Activated CD4-positive, alpha-beta T cell treated with anti-CD3 and anti-CD28 coated beads, Interleukin-2, Interleukin-6, amounts not matched to agents 100 ng/mL and 50 ng/mL, durations not matched to agents 16 hours and 8 hours (primary cell): ENCODE data around the gene TMEM208.

Source experiments
- DNase-seq: peaks from one replicate; pipeline ENCODE4 v3.0.0-alpha.2; 2020

Gene TMEM208

DNA sequence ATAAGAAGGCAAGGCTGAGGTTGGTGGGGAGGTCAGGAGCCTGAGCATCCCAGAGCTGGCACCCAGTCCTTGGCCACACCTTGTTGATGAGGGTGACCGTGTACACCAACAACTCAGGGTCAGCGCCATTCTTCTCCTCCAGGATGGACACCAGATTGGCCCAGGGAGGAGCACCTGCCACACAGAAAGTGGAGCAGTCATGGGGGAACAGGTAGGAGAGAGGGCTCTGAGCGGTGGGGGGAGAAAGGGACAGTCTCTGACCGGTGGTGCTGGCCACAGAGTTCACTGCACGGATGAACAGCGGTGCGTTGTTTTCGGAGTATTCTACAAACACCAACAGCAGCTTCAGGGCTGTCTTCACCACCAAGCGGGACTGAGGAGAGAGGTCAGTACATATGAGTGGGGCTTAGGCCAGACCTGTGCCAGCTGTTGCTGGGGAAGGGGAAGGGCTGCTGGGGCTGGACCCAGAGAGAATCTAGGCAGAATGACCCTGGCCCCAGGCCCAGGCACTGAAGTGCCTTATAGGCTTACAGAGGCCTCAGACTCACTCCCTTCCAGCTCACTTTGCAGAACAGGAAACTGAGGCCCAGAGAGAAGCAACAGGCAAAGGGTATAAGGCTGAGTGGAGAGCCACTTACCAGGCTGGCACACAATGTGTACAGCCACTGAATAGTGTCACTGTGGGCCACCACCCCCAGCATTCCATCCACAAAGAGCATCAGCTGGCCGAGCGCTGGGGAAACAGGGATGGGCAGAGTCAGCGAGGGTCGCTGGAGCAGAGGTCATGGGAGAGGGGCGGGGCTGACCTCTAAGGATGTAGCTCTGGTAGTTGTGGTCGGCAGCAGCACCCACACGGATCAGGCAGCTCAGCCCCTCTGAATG is 10.7 kb downstream of the TMEM208 start:
- no peak for DNase-seq

DNA sequence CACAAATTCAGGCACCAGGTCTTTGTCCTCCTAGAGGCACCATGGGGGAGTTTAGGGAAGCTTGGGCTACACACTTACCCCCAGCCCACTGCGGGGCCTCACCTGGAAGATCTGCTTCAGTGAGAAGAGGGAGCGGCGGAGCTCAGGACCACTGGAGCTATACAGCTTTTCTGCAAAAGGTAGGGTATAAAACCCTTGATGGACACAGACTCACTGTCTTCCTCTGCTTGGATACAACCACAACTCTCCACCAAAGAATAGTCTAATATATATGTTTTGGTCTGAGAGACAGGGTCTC is 11.3 kb downstream of the TMEM208 start:
- DNase-seq, result no peak

DNA sequence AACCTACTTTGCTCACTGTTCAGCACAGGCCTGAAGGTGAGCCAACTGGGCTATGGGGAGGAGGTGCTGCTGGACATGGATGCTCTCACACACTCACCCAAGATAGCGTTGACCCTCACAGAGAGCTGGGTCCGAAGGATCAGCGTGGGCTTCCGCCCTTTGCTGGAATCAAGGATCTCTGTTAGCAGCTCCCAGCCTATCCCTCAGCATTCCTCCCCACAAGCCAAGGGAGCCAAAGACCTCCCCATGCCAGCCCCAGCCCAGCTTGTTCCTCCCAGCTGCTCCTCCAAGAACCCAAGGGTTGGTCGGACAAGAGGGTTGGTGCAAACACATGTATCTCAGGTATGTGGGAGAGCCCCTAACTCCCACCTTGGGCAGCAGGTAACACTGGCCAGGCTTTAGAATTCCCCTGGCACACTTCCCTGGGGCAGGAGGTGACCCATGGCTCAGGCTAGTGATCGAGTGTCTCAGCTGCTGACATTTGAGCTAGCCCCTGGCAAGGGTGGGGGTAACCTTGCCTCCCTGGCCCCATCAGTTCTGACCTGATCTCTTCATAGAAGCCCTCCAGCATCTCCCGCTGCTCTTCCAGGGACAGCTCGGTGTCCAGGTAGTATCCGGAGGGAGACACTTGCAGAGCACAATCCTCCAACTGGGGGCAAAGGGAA is 12.0 kb downstream of the TMEM208 start:
- no peak for DNase-seq

DNA sequence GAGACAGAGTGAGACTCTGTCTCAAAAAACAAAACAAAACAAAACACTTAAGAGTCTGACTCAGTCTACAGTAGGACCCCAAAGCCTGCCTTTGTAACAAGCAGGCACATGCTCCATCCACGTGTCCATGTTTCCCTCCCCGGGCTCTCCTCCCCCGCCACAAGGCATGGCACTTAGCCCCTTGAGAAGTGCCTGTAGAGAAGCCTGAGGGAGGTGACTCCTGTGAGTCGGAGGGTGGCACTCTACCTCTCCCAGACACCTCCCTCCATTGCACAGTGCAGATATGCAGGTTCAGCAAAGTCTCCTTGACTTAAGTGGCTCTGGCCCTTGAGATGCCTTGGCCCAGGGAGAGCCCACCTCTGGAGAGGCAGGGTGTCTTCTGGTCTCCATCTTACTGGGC is 13.6 kb downstream of the TMEM208 start:
- no peak for DNase-seq

DNA sequence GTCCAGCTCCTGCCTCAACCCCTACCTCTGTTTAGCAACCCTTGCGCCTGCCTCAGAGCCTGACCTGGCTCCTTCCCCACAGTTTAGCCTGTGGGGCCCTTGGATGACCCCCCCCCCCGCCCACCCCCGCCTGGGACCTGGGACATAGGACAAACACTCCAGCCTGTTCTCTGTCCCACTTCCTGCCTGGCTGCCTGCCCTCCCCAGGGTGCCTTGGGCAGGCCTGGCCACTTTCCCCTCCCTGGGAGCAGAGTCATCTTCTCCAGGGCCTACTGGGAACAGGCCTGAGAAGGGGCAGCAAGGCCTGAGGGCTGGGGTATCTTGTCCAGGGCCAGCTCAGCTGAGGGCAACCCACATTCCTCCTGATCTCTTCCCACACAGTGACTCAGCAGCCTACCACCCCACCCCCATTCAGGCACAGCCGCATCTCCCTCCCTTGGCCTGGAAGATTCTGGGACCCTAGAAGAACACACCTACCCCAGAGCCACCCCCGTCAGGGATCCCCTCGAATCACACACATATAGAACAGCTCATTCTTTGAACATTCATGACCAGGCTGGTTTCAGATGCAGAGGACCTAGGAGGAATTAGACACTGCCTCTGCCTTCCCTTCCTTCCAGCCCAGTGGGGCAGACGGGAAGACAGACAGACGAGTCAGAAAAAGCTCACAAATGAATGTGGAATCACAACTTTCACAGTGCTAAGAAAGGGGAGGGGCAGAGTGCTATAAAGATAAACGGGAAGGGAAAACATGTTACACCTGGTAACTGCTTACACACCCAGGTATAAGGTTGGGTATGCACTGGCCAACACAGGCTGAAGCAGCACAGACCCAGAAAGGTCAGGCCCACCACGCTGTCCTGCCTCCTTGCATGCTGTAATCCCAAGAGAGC is 14.3 kb downstream of the TMEM208 start:
- DNase-seq, result no peak

DNA sequence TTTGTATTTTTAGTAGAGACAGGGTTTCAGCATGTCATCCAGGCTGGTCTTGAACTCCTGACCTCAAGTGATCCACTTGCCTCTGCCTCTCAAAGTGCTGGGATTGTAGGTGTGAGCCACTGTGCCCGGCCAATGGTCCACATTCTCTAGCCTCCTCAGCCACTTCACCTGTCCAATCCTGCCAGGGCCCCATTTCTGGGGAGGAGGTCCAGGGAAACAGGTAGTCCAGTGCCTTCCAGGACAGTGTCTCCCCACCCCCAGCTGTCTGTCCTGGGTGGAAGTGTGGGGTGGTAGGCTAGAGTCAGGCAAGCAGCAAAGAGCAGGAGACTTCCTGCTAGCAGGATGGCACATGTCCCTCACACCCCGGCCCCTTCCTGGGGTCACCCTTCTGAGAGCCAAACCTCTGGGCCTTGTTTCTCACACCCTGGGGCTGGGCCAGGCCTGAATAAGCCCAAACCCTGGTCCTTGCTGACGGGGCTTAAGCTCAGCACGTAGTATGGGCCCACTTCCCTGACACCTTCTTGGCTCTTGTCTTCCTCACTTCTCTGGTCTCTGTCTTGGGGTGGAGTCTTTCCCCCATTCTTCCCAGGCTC is 15.3 kb downstream of the TMEM208 start:
- DNase-seq, result no peak

DNA sequence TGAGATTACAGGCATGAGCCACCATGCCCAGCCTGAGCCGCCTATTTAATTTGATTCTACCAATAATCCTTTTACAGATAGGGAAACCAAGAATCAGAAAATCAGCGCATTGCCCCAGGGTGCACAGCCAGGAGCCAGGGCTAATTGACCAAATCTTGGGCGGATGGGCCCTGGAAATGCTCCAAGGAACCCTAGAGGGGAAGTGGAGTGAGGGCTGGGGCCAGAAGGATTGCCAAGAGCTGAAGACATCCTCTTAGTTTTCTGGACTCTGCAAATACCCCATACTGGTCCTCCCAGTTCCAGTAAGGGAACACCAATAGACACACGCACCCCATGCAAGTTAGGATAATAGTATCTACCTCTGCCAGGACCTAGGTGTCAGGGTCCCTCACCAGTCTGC is 16.6 kb downstream of the TMEM208 start:
- no peak for DNase-seq

DNA sequence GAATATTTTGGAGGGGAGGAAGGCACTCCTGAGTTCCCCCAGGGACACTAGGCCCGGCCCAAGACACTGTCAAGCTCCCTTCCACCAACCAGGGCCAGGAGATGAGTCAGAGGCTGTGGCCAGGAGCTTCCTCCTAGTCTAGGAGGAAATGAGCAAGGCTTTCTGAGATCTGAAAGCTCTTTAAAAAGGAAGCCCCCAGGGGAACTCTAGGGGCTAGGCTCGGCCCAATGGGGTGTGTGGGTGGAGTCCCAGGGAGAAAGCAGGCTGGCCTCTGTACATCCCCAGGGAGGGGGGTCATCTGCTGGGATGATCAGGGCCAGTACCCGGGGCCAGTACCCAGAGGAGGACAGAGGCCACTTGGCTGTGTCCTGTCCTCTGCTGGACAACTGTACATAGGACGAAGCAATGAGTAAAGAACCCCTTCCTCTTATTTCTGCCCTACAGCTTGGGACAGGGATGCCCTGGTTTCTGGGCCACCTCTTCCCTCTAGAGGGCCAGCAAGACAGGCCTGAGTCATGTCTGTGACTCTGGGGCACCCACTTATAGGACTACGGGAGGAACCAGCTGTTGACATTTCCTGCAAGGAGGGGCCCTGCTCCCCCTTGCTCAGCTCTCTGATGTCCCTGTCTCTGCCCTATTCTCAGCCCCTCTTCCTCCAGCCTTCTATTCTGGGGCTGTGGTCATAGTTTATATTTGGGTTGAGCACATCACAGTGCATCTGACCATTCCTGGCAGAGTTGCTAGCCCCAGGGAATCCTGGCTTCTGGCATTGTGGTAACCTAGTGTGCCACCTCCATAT is 17.7 kb downstream of the TMEM208 start:
- DNase-seq, result peak; percentile 93

DNA sequence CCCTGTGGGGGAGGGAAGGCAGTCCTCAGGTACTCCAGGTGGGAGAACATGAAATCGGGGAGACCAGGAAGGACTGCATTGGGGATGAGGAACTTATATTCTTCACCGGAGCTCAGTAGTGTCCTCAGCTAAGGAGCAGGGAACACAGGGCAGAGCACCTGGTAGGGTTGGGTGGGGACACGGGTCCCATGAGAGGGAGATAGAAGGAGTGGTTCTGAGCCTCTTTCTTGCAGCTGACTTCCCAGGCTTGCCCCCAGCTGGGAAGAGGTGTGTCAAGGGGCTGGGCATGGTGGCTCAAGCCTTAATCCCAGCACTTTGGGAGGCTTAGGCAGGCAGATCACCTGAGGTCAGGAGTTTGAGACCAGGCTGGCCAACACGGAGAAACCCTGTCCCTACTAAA is 18.3 kb downstream of the TMEM208 start:
- no peak for DNase-seq

DNA sequence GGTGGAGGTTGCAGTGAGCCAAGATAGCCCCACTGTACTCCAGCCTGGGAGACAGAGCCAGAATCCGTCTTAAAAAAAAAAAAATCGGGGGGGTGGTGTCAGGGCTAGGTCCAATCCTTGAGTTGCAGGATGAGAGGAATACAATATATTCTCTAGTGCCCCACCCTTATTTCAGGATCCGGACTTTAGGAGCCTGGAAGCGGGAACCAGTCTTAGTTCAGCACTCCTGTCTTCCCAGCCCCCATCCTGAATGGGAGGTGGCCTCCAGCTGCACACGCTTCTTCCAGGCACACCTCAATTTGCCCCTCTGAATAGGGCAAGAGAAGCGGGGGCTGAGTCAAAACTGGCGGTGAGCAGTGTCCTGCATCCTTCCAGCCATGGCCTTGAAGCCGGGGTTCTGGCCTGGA is 18.7 kb downstream of the TMEM208 start:
- DNase-seq, result no peak

DNA sequence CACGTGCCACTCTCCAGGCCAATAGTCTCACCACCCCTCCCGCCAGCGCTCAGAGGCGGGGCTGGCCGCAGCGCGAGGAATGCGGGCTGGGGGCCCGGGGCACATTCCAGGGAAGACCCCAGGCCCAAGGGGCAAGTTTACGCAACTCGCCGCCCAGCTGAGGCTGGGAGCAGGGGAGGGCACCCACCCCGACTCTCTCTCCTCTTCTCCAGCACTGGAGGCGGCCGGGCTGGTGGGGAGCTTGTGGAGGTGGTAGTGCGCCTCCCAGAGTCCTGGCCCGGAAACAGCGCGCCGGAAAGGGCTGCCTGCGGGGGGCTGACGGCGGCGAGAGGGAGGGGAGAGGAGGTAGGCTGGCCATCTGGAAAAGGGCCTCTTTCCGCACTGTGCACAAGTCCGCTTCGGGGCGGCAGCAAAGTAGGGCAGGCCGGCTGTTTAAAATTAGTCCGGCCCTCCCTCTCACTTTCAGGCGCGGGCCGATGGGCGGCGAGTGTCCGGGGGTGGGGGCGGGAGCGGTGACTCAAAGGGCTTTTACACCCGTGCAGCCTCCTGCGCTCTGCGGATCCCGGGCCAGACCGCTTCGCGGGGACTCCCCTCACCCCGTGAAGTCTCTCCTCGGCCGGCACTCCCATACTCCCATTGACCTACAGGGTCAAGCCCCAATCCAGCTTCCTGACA is 19.3 kb downstream of the TMEM208 start:
- DNase-seq, result peak; percentile 65

DNA sequence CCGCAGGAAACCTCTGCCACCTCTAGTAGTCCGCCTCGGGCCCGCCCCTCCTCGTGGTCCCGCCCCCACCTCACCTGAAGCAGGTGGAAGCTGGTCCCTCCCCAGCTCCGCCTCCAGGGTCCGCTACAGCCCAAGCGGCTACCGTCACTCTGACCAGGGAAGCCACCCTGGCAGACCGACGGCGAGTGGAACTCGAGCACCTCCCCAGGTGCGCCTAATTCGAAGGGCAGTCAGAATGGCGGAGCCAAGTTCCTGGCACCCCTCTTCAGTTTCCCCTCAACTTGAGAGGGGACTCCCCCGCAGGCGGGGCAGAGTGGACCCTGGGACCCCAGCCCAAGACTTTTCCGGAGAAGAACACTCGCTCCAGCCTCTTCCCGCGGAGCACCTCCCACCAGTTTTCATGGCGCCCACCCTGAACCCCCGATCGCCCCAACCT is 19.8 kb downstream of the TMEM208 start:
- peak; percentile 53 for DNase-seq

DNA sequence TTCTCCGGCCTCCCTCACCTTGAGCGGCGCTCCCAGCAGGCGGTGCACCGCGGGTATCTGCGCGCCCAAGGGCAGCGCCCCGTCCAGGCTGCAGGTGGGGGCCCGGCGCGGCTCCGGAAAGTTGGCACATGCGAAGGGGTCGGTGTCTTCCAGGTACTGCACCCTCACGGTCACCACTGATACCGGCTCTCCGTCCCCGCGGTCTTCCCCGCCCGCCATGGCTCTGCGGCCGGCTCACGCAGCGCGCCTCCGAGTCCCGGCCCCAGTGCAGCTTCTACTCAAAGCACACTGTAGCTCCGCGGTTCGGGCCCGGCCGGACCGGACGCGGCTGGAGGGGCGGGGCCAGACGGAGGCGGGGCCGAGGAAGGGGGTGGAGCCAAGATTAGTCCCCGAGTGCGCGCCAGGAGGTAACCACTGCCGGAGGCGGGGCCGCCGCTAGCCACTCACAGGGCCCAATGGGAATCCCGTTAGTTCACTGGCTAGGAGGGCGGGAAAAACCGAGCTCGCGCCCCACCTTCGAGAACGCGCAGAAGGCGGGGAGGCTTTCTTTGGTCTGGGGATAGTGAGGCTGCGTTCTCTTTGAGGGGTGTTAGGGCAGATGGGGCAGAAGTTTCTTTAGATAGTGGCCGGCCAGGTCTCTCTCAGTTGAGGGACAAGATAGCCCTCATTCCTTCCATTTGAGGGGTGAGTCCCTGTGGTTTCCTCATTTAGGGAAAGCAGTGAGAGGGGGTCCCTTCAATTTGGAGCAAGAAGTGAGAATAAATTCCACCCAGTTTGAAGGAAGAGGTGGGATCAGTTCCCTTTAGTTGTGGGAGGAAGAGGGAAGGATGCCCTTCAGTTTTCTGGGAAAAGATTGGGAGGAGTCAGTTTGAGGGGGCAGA is 20.5 kb downstream of the TMEM208 start, which contains the start of gene FHOD1:
TSS of gene FHOD1 (minus strand) at position 290 of the 881 bp plus-strand sequence. CDS start at position 219, 71 bp downstream.
- peak; percentile 99 for DNase-seq

DNA sequence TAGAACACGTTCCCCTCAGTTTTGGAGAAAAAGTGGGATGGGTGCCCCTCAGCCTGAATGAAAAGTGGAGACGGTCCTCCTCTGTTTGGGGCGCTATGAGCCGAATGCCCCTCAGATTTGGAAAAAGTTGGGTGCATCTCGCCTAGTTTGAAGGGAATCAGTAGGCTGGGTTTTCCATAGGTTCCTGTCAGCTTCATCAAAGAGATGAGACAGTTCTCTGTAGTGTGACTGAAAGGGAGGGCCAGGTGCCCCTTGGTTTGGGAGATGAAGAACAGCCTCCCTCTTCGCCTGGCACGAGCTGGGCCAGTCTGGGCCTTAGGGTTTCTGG is 21.1 kb downstream of the TMEM208 start:
- DNase-seq, result no peak

DNA sequence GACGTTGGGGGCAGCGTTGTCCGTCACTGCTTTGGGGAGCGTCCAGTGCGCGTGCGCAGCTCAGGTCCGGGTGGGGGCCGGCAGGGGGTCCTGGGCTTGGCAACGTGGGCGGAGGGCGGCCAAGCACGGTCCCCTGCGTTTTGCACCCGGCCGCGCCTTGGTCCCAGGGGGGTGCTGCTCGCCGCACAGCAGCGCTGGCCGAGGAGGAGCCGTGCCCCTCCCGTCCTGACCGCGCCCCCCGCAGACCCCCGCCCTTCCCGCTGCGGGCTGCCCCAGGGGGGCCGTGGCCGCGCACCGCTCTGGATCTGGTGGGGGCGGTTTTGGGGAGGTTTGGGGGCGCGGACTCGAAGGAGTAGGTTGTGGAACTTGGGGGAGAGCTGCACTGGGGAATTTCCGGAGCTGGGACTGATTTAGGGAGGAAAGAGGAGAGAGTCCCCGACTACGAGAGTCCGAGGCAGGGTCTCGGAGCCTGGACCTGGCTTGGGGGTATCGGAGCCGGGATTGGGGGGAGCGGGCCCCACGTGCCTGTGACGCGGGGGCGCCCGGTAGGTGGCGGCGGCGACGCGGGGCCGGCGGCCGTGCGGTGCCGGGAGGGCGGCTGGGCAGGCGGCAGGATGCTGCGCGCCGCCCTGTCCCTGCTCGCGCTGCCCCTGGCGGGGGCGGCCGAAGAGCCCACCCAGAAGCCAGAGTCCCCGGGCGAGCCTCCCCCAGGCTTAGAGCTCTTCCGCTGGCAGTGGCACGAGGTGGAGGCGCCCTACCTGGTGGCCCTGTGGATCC is 21.7 kb downstream of the TMEM208 start, which contains the start of gene SLC9A5:
TSS of gene SLC9A5 (plus strand) at position 579 of the 777 bp plus-strand sequence. CDS start at position 615, 36 bp downstream.
- DNase-seq, result peak; percentile 29

DNA sequence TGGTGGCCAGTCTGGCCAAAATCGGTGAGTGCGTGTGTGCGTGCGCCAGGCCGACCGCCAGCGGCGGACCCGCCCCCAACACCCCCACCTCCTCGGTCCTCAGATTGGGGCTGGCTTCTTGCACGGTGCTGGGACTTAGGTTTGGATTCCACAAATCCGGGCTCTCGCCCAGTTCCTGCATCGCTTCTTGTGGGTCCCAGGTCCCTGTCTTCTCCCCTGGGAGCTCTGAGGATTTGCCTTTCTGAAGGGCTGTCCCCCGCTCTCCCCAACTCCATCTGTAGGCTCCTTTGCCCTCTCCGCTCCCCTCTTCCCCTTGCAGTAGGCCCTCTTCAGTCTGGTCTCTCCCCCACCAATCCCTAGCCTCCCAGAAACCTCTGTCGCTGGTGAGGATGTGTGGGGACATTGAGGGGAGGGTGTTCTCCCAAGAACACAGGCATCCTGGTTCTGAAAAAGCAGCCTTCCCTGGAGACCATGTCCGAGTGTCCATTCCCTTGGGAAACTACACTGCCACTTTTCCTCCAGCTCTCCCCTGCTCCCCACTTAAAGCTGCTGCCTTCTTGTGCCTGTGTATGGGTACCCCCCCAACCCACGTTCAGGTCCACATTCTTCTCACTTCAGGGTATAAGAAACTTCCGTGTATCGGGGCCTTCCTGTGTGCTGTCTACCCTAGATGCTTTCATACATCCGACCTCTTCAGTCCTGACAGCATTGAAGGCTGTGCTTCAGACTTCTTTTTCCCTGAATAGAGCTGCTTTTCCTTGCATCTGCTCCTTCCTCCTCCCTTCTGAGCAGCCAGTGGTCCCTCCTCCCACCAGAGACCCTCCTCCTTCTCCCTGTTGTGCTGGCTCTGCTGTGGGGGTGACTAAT is 22.5 kb downstream of the TMEM208 start:
- DNase-seq, result no peak

DNA sequence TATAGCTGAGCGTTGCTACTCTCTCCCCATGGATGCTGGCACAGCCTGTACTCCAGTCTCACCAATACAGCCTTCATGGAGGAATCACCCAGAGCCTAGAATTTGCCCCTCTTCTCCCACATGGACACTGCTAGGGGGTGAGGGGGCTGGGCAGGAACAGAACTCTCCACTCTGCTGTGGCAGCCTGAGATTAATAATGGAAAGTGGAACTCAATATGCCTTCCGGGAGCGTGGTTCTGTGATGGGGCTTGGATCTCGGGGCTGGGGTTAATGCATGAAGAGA is 23.1 kb downstream of the TMEM208 start:
- DNase-seq, result no peak

DNA sequence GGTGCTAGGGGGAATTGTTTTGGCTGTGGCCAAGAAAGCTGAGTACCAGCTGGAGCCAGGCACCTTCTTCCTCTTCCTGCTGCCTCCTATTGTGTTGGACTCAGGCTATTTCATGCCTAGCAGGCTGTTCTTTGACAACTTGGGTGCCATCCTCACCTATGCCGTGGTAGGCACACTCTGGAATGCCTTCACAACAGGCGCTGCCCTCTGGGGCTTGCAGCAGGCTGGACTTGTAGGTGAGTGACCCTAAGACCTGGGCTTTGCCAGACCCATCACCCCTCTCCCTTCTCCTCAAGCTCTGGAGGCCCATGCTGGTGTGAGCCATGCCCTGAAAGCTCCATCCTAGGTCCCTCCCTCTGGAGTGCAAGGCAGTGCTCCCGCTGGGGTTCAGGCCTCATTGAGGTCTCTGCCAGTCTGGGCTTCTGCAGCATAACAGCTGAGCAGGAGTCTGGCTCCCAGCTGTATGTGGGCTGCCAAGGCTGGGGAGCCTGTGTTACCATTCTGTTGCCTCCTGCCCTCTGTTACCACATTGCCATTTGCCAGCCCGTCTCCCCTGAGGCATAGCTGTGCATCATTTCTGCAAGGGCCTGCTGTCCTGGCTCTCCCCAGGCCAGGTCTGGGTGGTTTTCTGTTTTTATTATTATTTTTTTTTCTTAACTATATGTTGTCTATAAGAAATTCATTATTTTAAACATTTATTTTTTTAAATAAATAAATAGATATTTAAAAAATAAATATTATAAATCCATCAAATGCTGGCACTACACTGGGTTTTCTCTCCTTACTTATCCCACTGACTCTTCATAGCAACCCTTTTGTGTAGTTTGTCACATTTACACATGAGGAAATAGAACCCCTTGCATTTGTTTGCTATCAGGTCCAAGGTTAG is 25.9 kb downstream of the TMEM208 start:
- DNase-seq, result no peak
